WERI-Rb-1 (cell line): ENCODE results near the gene CFI.

Experiments used
- DNase-seq: peaks from one replicate; pipeline ENCODE4 v3.0.0-alpha.2; 2020
- H3K27ac ChIP-seq: fragments of 250-450 bp; sonication (Bioruptor Pico); 2 replicates; pipeline ENCODE4 v1.5.1; 2020; ENCODE audit warnings: mild to moderate bottlenecking, moderate library complexity
- H3K27me3 ChIP-seq: fragments of 250-450 bp; sonication (Bioruptor Pico); 2 replicates; pipeline ENCODE4 v1.5.1; 2021; ENCODE audit warnings: mild to moderate bottlenecking, low read depth, moderate library complexity; ENCODE audit not compliant: insufficient read depth, severe bottlenecking
- H3K36me3 ChIP-seq: fragments of 250-450 bp; sonication (Bioruptor Pico); 2 replicates; pipeline ENCODE4 v1.5.1; 2020; ENCODE audit warnings: mild to moderate bottlenecking, moderate library complexity
- H3K4me3 ChIP-seq: 2 replicates; pipeline ENCODE4 v1.5.1; 2011; ENCODE audit warnings: low read depth, mild to moderate bottlenecking, control low read depth, low read length
- H3K9me3 ChIP-seq: fragments of 250-450 bp; sonication (Bioruptor Pico); 2 replicates; pipeline ENCODE4 v1.5.1; 2021; ENCODE audit warnings: mild to moderate bottlenecking, moderate library complexity; ENCODE audit not compliant: severe bottlenecking
- TF ChIP-seq, protein P1 (sequence below): IDR thresholded peaks from 2 replicates; pipeline ENCODE4 v1.5.1; 2011; ENCODE audit warnings: low read depth, mild to moderate bottlenecking, control low read depth, inconsistent platforms, low read length

The CFI gene

DNA sequence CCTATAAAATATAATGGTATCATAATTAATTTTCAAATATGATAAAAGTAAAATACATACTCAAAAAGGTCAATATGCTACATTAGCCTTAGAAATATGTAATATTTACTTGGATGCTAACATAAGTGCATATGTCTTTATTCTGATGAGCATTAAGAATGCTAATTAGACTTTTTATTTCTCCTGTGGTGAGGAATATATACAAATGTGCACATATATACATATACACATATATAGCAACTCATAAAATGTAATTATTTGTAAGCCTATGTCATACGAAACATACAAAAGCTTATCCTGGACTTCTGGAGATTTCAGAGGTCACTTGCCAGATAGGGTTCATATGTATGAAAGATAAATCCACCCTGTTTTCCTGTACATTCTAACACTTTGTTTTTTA is 83.0 kb downstream of the CFI start:
- no peaks in the 10 kb centered on the region for H3K9me3 ChIP-seq
- no peak overlapping the region for H3K27ac ChIP-seq
- no peak for DNase-seq
- H3K4me3 ChIP-seq = no peak overlapping the region
- peaks cover 40% of the 10 kb centered on the region for H3K36me3 ChIP-seq
- no peaks in the 10 kb centered on the region for H3K27me3 ChIP-seq
- TF ChIP-seq, protein P1, sequence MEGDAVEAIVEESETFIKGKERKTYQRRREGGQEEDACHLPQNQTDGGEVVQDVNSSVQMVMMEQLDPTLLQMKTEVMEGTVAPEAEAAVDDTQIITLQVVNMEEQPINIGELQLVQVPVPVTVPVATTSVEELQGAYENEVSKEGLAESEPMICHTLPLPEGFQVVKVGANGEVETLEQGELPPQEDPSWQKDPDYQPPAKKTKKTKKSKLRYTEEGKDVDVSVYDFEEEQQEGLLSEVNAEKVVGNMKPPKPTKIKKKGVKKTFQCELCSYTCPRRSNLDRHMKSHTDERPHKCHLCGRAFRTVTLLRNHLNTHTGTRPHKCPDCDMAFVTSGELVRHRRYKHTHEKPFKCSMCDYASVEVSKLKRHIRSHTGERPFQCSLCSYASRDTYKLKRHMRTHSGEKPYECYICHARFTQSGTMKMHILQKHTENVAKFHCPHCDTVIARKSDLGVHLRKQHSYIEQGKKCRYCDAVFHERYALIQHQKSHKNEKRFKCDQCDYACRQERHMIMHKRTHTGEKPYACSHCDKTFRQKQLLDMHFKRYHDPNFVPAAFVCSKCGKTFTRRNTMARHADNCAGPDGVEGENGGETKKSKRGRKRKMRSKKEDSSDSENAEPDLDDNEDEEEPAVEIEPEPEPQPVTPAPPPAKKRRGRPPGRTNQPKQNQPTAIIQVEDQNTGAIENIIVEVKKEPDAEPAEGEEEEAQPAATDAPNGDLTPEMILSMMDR = no peak

DNA sequence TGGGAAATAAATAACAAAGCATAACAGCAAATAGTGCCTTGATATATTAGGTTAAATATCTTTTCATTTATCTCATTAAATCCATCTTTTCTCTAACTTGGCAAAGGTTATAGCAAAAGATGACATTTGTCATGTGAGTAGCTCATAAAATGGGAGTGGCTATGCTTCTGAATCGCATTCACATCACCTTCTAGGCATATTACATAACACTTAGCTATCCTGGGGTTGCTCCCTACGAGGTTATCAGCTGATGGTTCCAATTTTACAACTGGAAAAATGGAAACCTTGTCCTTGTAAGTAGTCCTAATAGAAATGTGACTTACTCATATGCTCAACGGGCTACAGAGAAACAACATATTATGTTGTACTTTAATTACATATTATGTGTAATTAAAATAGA is 88.3 kb downstream of the CFI start:
- no peak overlapping the region for H3K4me3 ChIP-seq
- no peaks in the 10 kb centered on the region for H3K9me3 ChIP-seq
- H3K27ac ChIP-seq = no peak overlapping the region
- TF ChIP-seq, protein P1 = no peak
- DNase-seq = no peak
- H3K27me3 ChIP-seq = no peaks in the 10 kb centered on the region
- peaks cover 50% of the 10 kb centered on the region for H3K36me3 ChIP-seq

DNA sequence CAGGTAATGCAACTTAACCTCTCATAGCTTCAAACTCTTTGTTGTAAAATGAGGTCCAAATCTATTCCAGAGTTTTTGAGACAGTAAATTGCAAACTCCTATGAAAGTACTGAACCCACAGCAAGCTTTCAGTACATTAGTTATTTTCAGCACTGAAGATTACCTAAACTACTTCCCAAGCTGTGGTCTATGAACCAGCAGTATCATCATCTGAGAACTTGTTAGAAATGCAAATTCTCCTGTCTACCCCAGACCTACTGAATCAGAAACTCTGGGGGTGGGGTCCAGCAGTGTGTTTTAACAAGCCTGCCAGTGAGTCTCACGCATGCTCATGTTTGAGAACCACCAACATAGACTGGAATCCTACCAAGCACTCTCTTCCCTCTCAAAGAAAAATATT is 92.8 kb downstream of the CFI start:
- TF ChIP-seq, protein P1 = no peak
- Histone ChIP-seq H3K27ac (no peak overlapping the region), H3K4me3 (no peak overlapping the region), H3K27me3 (no peaks in the 10 kb centered on the region), H3K36me3 (peaks cover 23% of the 10 kb centered on the region), H3K9me3 (no peaks in the 10 kb centered on the region)
- DNase-seq = no peak

DNA sequence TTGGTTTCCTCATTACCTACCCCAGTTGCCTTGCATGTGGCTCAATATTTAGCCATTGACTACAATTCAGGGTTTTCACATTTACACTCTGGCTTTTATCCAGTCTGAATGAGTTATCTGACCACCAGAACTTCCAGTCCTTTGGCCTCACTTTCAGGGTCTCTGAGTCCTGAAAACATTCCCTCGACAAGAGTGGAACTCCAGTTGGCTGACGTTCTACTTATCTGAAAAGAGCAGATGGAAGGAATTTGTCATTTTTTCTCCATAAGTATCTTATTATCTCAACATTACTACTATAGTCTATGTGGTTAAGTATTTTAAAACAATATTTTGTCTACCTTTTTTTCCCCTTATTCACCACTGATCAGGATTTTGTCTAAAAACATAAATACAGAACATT is 93.4 kb downstream of the CFI start:
- no peak overlapping the region for H3K27ac ChIP-seq
- DNase-seq = no peak
- no peak overlapping the region for H3K4me3 ChIP-seq
- no peaks in the 10 kb centered on the region for H3K9me3 ChIP-seq
- no peaks in the 10 kb centered on the region for H3K27me3 ChIP-seq
- TF ChIP-seq, protein P1 = no peak
- H3K36me3 ChIP-seq = peaks cover 19% of the 10 kb centered on the region

DNA sequence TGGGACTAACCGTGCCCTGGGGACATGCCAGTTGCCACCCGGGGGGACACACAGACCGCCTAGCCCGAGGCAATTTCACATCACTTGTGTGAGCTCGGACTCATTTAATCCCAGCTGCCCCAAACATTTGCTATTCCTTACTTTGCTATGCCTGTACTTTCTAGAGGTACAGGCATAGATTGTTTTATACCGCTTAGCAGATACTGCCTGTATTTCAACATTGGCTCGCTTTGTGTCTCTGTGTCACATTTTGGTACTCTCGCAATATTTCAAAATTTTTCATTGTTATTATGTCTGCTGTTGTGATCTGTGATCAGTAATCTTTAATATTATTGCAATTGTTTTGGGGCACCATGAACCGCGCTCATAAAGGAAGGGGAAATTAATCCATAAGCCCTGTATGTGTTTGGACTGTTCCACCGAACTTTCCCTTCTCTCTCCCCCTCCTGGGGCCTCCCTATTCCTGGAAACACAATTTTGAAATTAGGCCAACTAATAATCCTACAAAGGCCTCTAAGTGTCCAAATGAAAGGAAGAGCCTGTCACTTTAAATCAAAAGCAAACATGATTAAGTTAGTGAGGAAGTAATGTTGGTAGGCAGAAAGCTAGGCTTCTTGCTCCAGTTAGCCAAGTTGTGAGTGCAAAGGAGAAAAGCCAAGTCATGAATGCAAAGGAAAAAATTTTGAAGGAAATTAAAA is 98.0 kb downstream of the CFI start:
- no peak for DNase-seq

More for the DNA sequence above, 98.0 kb downstream of the CFI start:
- Histone ChIP-seq H3K4me3 (peak overlapping the region; percentile 57), H3K27ac (peak overlapping the region; percentile 75), H3K36me3 (peaks cover 3% of the 10 kb centered on the region; the same call in 1 of the 2 replicates), H3K9me3 (no peaks in the 10 kb centered on the region), H3K27me3 (no peaks in the 10 kb centered on the region)
- TF ChIP-seq, protein P1 = no peak
